HG03139 (cell line): ENCODE measurements around the gene HSPBP1.
"Not testable (repeated sequence)": the region's sequence is repeated elsewhere in the genome, so short reads cannot be mapped to it uniquely, and the experiment has no call there.

ENCODE experiments used
- ATAC-seq: cut with Tn5 transposase; IDR thresholded peaks from one replicate; pipeline ENCODE4 v1.9.1; 2021; ENCODE audit not compliant: unreplicated experiment

HSPBP1 gene

GRCh38 chr19:55241143-55241934 lies 38.6 kb downstream of the HSPBP1 start:
- ATAC-seq = no peak

DNA sequence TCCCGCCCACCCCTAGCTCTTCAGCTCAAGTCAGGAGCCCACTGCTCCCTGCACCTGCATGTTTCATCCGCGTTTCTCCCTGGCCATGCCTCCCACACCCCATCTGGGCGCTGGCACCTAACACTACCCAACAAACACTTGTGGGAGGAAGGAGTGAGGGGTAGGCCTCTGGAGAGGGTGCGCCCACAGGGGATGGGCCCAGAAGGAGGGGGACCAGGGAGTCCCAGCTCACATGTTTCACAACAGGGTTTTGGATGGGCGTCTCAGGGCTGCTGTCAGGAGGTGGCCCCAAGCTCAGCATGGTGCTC lies 39.2 kb downstream of the HSPBP1 start:
- no peak for ATAC-seq

DNA sequence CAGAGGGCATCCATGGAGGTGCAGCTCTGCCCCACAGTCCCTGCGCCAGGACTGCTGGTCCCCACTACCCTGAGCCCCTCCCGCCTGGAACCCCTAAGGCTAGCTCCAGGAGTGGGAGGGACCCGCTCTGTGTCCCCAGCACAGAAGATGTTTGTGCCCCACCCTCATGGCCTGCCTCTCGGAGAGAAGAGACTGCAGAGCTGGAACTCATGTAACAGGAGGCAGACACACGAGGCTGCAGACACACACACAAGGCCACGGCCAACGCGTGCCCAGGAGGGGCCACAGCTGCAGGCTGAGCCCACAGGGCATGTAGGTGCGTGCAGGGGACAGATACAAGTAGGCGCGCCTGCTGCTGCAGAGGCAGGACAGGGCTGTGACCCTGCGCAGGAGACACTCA lies 40.9 kb downstream of the HSPBP1 start:
- no peak for ATAC-seq

DNA sequence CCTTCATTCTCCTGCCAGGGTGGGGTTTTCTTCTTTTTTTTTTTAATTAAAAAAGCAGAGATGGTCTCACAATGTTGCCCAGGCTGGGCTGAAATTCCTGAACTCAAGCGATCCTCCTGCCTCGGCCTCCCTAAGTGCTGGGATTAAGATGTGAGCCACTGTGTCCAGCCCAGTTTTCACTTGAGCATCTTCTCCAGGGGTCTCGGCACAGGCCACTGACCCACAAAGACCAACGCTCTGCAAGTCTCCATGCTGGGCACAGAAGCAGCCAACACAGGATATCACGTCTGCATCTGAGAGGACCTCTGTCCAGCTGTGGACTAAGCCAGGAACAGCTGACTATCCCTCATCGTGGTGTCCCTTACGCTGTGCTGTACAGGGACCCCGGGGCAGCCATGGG lies 41.9 kb downstream of the HSPBP1 start:
- ATAC-seq = no peak

DNA sequence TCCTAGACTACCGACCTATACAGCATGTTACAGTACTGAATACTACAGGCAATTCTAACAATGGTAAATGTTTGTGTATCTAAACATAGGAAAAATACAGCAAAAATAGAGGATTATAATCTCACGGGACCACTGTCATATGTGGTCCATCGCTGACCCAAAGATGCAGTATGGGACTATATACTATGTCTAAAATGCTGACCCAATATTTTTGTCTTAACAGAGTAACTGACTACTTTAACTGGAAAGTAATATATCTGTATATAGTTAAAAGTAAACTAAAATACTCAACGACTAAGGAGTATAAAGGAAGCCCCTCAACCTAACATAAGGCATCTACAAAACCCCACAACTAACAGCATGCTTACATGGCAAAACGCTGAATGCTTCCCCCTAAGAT lies 46.9 kb downstream of the HSPBP1 start:
- ATAC-seq = no peak

DNA sequence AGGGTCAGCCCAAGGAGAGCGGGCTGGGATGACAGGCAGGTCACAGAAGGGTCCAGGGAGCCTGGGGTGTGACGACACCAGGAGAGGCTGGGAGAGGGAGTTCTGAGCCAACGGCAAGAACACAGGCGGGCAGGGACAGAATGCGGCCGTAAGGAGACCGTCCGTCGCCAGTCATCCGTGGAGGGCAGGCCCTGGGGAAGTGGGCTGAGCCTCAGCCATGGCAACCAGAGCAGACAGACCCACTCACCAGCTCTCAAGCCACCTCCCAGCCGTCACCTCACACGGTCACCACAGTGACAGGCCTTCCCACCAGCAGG lies 47.7 kb downstream of the HSPBP1 start:
- ATAC-seq = no peak

GRCh38 chr19:55231391-55232285 lies 48.3 kb downstream of the HSPBP1 start:
- no peak for ATAC-seq

DNA sequence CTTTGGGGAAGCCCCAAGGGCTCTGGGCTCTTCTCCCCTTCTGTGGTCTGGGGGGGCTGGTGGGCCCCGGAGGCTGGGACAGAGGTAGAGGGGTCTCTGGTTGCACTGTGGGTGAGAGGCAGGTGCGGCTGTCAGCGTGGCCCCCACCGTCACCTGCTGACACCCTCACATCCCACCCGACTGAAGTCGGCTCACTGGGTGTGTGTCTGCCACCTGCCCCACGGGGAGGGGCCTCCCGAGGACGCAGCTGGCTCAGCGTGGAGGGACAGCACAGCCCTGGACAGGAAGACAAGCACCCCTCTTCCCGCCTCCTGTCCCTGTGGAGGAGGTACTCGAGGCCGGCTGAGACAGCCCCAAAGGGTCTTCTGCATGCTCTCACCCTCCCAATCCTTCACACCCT lies 49.1 kb downstream of the HSPBP1 start:
- ATAC-seq = no peak

DNA sequence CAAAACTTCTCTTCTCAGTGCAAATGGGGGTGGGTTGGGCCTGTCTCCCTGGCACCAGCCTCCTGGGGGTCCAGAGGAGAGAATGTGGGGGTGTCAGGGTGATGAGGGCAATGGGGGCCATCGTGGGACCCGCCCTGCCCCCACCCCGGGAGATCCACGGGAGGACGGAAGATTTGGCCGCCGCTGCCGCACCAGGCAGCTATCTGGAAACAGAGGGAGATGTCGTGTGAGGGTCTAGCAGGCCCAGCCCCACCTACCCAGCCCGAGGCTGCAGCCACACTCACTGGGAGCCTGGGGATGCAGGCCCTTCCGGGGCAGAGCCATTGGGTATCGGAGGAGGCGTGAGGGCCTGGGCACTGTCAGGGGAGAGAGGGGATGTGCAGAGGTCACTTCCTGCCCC lies 49.6 kb downstream of the HSPBP1 start:
- ATAC-seq = no peak

DNA sequence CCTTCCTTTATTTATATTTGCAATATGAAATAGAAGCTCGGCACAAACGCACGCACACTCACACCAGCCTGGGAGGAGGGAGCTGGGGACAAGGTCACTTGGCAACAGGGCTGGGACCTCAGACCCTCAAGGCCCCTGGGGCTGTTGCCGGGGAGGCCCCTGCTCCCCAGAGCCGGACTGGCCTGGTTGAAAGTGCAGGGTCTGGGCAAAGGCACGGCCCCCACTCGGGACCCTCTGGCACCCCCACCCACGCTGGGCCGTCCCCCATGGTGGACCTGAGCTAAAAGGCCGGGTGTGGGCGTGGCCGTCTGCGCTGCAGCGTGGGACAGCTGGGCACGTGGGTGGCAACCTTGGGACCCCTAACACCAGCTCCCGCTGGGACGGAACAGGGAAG lies 50.1 kb downstream of the HSPBP1 start:
- ATAC-seq = no peak

GRCh38 chr19:55229145-55229788 lies 50.6 kb downstream of the HSPBP1 start:
- ATAC-seq = no peak

DNA sequence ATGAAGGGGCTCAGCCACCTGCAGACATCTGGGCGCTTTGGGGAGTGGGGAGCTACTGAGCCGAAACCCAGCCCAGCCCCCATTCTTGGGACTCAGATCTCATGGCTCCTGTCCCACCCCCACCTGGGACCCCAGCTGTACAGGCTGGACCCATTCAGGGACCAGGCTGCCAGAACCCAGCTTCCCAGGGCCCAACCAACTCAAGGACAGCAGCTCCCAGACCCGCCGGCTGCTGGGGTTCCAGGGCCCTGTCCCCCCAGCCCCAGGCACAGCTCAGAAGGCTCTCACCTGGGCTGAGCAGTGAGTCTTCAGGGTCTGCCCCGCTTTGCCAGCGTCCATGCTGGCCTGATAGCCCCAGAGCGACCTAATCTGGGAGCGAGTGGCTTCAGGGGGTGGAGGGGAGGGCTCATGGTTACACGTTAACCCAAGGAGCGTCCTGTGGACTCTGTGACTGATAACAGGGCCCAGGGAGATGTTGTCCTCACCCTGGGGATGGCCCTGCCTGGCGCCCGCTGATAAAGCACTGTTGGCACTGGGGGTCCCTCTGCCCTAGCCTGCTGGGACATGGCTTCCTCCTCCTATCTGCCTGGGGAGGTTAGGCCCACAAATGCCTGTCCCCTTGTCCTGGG lies 51.4 kb downstream of the HSPBP1 start, which contains the start of gene TMEM86B:
Gene TMEM86B, minus strand, starts transcription at position 361 of the 629 bp plus-strand sequence. Its CDS starts 22 bp downstream, at position 339.
- no peak for ATAC-seq

GRCh38 chr19:55228015-55228391 lies 51.9 kb downstream of the HSPBP1 start:
- no peak for ATAC-seq

DNA sequence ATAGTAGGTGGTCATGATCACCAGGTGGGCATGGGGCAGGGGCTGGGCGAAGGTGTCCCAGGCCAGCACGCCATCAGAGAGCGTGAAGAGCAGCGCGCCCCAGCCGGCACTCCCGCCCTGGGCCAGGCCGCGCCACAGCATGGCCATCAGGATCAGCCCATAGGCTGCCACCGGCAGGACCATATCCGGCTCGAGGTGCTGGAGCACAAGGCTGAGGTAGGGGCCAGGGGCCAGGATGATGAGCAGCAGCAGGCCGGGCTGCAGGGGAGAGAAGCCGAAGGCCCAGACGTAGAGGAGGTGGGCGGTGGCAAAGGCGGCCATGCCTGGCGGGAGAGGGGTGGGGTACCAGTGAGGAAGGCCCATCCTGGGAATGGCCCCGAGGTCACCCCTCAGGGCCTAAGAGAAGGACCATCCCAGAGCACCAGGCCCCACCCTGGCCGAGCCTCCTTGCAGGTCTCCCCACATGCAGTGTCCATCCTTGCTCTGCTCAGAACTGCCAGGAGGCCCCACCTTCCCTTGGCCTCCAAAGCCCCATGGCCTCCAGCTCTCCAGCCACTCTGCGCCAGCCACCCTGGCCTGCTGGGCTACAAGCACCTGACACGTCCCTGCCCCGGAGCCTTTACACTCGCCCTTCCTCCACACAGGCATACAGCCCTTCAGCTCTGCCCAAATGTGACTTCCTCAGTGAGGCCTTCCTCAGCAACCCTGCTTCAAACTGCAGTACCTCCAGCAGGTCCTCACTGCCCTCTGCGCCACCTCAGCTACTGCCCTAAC lies 52.5 kb downstream of the HSPBP1 start:
- no peak for ATAC-seq

DNA sequence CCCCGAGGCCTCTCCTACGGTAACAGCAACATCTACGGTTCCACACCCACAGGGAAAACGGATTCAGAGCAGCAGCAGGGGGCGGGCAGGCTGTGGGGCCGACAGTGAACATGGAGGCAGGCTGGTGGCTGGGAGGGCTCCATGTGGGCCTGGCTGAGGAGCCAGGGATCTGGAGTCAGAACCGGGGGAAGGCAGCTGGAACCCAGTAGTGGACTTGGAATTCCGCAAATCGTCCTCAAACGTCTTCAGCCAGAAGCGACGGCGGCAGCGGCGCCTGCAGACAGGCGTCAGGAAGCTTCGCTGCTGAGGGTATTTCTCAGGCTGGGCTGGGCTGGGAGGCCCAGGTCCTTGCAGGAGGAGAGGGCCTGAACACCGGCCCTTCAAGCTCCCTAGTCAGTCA lies 53.1 kb downstream of the HSPBP1 start:
- no peak for ATAC-seq

DNA sequence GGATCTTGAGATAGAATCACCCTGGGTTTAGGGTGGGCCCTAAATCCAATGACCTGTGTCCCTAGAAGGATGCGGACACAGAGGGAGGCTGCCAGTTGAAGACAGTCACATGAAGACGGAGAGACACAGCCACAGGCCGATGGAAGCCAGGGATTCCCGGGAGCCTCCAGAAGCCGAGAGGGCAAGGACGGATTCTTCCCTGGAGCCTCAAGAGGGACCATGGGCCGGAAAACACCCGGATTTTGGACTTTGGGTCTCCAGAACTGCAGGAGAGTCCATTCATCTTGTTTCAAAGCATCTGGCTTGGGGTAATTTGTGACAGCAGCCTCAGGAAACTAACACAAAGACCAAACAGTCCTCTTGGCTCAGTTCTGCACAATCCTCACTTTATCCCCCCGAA lies 53.6 kb downstream of the HSPBP1 start:
- ATAC-seq = no peak

GRCh38 chr19:55225415-55225958 lies 54.4 kb downstream of the HSPBP1 start:
- ATAC-seq = no peak

GRCh38 chr19:55224679-55225414 lies 55.1 kb downstream of the HSPBP1 start:
- ATAC-seq = not testable (repeated sequence)

- ATAC-seq = no peak
These were observed 55.8 kb downstream of the HSPBP1 start for GRCh38 chr19:55224038-55224665.
